GM10266 (cell line): ENCODE measurements around the gene AATF.

ENCODE experiments used
- DNase-seq: peaks from one replicate; pipeline ENCODE4 v3.0.0; 2012; ENCODE audit errors: extremely low spot score
- TF ChIP-seq, protein P1 (sequence below): IDR thresholded peaks from 2 replicates; pipeline ENCODE4 v1.5.1; 2012; ENCODE audit warnings: mild to moderate bottlenecking, low read depth; ENCODE audit not compliant: control insufficient read depth, insufficient read depth; ENCODE audit errors: missing control alignments

The AATF gene

DNA sequence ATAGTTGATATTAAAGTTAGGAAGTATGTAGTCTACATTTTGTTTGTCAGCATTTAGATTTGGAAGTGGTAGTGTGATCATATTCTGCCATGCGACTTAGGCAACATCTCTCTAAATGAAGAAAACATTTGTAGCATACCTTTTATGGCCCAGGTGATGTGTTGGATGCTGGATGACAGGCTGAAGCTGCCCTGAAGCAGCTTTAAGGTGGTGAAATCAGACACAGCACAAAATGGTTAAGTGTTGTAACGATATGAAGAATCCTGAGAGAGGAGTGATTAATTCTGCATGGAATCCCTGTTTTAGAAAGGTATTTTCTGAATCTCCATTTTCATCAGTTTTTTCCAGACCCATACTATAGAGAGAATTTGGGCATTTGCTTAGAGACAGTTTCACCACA is 28.3 kb downstream of the AATF start:
- no peak for DNase-seq
- TF ChIP-seq, protein P1, sequence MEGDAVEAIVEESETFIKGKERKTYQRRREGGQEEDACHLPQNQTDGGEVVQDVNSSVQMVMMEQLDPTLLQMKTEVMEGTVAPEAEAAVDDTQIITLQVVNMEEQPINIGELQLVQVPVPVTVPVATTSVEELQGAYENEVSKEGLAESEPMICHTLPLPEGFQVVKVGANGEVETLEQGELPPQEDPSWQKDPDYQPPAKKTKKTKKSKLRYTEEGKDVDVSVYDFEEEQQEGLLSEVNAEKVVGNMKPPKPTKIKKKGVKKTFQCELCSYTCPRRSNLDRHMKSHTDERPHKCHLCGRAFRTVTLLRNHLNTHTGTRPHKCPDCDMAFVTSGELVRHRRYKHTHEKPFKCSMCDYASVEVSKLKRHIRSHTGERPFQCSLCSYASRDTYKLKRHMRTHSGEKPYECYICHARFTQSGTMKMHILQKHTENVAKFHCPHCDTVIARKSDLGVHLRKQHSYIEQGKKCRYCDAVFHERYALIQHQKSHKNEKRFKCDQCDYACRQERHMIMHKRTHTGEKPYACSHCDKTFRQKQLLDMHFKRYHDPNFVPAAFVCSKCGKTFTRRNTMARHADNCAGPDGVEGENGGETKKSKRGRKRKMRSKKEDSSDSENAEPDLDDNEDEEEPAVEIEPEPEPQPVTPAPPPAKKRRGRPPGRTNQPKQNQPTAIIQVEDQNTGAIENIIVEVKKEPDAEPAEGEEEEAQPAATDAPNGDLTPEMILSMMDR: no peak

DNA sequence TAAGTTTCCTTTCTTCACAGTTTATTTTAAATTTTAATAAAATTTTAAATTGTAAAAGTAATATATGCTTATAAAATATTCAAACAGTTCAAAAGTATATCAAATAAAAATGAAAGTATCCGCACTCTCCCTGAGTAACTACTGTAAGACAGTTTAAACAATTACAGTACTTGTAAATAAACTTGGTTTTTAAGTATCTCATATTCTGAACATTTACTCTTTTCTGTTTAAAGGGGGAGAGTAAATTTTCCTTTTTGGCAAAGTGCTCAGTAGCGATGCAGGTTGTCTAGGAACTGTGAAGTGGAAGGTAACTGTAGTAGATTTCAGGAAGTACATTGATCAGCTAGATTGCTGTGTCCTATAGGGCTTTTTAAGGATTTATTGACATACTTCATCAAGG is 28.8 kb downstream of the AATF start:
- TF ChIP-seq, protein P1: no peak
- DNase-seq: no peak

DNA sequence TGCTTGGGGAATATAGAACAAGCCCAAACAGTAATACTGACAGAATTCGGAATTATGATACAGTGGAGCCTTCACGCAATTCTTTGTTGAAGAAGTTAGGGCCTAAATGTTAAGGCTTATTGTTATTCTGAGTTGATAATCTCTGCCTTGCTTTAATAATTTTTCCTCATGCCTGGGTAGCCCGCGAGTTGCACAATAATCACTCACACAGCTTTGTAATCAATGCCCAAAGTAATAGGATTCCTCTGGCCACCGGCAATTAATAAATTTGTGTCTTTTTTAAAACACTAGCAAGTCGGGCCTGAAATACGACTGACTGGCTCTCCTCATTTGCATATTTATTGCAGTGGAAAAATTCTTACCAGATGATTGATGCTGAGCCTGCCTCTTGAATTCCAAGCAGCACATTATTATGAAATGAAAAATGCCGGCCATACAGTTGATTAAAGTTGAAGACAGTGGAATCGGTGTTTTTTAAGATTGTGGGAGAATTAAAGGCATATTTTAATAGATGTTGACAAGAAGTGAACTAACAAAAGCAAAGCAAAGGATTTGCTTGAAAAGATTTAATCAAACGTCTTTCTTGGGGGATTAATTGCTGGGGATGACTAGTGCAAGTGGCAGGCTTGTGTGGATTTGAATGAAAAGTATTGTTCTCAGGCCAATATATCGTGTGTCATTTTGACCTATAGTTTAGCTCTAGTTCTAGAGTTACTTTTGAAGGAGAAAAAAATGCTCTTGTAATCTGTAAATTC is 30.2 kb downstream of the AATF start:
- DNase-seq: no peak
- TF ChIP-seq, protein P1: no peak

DNA sequence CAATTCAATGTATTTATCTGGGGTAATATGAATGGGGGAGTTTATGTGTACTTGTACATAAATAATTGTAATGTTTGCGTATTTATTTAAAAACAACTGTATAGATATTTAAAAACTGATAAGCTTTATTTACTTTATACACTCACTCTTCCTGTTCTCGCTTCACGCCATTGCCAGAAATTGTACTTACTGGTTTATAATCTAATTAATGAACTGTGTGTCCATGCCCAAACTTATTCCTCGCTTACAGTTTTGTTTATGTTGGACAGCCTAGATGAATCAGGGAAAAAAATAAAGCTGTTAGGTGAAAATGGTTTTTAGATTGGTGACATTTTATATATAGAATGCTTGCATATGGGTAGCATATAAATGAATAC is 30.8 kb downstream of the AATF start:
- TF ChIP-seq, protein P1: no peak
- no peak for DNase-seq

DNA sequence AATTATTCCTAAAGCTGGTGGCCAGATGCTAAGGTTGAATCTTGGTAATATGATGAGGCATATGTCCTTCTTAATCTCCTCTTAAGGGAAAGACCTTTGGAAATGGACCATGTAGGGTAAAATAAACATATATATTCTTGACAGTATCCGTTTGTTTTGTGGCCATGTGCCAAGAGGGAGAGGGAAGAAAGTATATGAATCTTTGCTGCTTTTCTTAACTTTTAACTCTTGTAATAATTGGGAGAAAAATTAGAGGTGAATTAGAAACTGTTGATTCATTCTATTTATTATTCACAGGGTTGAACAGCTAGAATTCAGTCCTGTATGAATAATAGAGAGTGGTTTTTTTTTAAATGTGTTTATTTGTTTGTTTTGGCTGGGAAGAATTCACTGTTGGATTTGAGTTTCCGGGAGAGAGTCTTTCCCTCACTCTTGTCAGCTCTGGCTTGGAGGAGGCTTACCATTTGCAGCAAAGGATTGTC is 31.6 kb downstream of the AATF start:
- TF ChIP-seq, protein P1: no peak
- DNase-seq: no peak

DNA sequence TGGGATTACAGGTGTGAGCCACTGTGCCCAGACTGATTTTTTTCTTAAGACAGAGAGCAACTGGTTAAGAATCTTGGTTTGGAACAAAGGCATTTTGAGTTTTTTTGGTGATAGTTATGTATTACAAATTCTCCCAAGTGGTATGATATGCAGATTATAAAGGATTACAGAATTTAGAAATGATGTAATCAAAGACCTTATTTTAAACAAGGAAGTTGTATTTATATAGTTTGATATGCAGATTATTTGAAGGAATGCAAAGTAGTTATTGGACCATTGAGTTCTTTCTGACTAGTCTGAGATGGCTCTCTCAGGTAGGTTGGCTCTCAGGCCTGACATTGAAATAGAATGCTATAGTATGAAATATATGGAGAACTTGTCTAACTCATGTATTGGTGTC is 34.9 kb downstream of the AATF start:
- TF ChIP-seq, protein P1: no peak
- no peak for DNase-seq

DNA sequence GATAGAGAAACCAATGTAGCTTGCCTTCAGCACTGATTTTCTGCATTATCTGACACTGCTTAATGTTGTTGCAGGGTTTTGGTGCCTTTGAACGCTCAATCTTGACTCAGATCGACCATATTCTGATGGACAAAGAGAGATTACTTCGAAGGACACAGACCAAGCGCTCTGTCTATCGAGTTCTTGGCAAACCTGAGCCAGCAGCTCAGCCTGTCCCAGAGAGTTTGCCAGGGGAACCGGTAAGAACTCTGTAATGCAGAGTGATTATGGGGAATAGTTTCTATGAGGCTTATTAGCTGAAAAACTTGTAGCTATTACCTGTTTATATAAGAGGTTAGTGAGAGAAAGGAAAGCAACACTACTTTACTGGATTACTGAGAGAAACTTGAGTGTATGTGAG is 40.4 kb downstream of the AATF start:
- DNase-seq: no peak
- TF ChIP-seq, protein P1: no peak
